Urothelium cell line (cell line): ENCODE measurements around the gene SLC9A3.
"Not testable (repeated sequence)": the region's sequence is repeated elsewhere in the genome, so short reads cannot be mapped to it uniquely, and the experiment has no call there.

Experiments
- DNase-seq: peaks from one replicate; pipeline ENCODE4 v3.0.0; 2011; ENCODE audit warnings: low spot score, mixed read lengths
- FAIRE-seq: peaks from 2 replicates; lab custom pipeline; 2011; peaks lifted over from hg19 to GRCh38; lab: Jason Lieb, UNC

Gene SLC9A3

DNA sequence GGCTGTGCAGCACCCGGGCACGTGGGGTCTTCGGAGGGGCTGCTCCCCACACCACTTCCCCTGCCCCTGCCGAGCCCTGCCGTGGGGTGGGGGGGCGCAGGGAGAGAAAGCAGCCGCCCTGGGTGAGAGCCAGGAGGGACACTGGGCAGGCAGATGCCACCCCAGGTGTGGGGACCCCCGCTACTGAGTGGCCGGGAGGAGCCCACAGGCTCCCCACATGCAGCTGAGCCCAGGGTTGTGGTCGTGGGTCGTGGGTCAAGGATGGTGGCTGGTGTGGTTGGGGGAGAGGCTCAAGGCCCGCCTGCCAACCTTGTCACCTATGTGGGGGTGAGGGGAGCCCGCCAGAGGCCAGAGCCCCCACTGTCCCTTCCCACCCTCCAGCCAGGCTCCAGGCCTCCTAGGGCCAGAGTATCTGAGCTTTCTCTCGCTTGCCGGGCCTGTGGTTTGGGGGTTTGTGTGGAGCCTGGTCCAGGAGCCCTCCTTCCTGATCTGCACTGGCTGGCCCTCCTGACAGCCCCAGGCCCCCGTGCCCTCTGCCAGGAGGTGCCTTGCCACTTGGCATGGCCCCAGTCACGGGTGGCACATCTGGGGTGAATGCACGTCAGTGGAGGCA, 45.8 kb downstream of the SLC9A3 start:
- DNase-seq (no peak), FAIRE-seq (no peak)

DNA sequence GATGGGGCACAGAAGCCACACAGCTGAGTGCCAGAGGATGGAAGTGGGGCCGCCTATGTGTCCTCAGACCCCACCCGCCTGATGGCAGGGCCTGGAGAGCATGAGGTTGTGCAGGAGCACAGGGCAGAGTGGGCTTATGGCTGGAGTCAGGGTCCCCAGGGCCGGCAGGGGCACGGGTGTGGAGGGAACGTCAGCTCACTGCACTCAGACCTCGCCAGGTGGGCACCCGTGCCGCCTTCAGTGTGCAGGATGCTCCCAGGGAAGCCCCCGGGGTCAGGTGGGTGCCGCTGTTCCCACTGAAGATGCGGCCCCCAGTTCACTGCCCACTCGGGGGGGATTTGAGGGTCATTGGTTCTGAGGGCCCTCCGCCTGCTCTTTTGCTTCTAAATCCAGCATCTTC, 46.4 kb downstream of the SLC9A3 start:
- DNase-seq: no peak
- no peak for FAIRE-seq

DNA sequence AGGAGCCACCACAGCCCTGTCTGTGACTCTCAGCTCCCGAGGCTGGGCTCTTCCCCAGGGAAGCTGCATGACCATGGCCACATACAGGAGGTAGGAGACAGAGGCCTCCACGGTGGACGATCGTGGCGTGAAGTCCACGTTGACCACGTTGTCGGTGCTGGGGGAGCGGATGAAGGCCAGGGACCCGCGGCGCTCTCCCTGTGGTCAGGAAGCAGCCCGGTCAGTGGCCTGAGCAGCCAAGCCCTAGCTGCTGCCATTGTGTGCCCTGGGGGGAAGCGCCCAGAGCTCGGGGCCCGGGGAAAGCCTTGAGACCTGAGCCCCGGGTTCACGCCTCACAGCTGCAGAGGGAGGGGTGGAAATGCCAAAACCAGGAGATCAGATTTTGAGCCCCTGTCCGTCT, 47.0 kb downstream of the SLC9A3 start:
- FAIRE-seq (no peak), DNase-seq (no peak)

DNA sequence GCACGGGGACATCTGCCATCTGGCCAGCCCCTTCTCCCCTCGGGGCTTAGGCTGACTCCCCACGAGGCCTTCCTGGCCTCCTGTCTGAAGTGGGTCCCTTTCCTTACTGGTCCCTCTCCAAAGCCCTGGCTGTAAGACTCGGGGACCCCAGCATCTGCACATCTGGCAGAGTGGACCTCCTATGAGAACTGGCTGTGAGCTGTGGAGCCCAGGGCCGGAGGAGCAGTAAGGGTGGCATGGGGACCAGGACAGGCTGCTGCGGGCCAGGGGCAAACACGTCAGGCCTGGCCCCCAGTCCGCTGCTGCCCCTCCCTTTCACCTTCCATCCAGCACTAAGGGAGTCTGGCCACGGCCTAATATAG, 47.5 kb downstream of the SLC9A3 start:
- DNase-seq: no peak
- FAIRE-seq: no peak

DNA sequence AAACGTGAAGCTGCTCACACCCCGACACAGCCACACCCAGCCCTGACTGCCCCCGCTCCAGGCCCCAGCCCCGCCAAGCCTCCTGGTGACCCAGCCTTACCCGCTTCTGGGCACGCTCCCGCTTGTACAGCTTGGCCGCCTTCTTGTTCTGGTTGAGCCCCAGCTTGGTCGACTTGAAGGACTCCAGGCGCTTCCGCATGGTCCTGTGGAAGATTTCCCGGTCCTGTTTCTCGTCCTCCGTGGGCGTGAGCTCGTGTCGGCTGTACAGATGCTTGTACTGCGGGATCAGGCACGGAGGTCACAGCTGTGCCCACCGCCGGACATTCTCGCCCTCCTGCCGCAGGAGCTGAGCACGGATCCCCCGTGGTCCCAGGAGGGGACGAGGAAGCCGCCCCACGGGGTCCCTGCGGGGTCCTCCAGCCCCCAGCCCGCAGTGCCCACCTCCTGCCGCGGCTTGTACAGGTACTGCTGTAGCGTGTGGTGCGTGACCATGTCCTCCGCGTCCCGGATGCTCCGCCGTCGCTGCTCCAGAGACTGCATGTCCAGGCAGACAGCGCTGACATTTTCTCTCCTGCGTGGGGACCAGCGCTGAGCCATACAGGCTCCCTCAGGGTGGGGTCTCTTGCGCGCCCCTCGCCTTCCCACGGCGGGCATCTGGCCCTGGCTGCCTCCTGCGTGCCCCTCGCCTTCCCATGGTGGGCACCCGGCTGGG, 48.0 kb downstream of the SLC9A3 start:
- no peak for FAIRE-seq
- DNase-seq: no peak

DNA sequence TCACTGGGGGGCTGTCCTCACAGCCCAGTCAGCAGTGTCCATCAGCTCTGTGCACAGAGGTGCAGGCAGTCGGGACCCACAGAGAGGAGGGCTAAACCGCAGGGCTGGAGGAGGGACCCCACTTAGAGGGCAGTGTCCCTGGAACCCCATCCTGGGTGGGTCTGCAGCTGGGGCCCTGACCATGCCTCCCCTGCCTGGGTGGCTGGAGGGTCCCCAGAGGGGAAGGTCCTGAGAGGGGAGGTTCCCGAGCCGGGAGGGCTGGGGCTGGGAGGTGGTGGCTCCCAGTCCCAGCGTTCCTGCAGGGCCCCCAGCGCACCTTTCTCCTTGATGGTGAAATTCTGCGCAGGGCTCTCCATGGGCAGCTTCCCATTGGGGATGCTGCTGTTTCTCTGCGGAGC, 48.5 kb downstream of the SLC9A3 start:
- DNase-seq: no peak
- FAIRE-seq: no peak

DNA sequence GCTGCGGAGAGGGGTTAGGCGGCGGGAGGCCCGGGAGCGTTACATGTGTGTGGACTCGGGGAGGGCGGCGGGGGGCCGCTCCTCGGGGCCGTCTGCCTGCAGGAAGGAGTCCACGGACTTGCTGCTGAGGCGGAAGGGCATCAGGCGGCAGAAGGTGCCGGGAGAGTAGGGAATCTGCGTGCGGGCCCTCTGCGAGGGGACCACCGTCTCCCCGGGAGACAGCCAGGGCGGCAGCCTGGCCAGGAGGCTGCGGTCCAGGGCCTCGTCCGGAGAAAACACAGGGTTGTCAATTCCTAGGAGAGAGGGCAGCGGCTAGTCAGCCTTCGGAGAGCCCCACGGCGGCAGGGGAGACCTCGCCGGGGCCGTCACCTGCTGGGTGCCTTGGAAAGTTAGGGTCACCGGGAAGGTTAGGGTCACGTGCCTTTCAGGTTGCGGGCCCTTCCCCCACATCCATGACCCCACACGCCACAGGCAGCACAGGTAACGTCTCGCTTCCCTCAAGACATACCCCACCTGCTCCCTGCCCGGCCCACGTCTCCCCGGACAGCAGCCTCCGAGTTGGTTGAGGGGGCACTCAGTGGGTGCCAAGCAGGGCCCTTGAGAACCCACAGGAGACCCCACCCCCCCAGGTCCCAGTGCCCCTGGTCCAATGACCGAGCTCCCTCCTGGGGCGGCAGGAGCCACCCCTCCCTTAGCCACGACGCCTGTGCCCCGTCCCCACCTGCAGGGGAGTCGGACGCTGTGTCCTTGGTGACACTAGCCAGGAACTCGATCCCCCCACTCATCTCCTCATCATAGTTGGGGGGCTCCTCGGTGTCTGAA, 49.2 kb downstream of the SLC9A3 start:
- peak; percentile 71 for FAIRE-seq
- no peak for DNase-seq

DNA sequence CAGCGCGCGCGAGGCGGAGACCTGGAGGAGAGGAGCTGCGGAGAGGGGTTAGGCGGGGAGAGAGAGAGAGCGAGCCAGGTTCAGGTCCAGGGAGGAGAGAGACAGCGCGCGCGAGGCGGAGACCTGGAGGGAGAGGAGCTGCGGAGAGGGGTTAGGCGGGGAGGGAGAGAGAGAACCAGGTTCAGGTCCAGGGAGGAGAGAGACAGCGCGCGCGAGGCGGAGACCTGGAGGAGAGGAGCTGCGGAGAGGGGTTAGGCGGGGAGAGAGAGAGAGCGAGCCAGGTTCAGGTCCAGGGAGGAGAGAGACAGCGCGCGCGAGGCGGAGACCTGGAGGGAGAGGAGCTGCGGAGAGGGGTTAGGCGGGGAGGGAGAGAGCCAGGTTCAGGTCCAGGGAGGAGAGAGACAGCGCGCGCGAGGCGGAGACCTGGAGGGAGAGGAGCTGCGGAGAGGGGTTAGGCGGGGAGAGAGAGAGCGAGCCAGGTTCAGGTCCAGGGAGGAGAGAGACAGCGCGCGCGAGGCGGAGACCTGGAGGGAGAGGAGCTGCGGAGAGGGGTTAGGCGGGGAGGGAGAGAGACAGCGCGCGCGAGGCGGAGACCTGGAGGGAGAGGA, 49.9 kb downstream of the SLC9A3 start:
- FAIRE-seq, DNase-seq: not testable (repeated sequence)

DNA sequence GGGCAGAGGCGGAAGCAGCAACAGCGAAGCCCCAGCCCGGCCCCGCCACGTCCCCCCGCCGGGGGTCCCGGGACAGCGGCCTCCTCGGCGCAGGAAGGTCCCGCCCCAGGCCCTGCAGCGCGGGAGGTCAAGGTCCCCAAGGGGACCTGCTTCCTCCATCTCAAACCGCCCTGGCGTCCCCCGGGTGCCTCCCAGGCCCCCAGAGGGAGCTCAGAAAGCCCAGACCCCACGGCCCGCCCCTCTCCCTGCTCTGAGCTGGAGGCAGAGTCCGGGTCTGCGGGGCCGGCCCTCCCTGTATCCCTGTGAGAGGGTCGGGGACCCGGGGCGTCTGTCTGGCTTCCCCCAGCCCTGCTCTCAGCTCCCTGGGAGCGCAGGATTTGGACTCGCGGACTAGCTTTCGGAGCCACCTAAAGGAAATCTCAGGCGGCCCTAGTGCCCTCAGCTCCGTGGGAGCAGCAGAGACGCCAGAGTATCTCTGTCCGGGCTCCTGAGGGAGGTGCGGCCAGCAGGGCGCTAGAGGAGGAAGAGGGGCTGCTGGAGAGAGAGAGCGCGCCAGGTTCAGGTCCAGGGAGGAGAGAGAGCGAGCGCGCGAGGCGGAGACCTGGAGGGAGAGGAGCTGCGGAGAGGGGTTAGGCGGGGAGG, 50.6 kb downstream of the SLC9A3 start:
- DNase-seq (peak; percentile 71), FAIRE-seq (no peak)

DNA sequence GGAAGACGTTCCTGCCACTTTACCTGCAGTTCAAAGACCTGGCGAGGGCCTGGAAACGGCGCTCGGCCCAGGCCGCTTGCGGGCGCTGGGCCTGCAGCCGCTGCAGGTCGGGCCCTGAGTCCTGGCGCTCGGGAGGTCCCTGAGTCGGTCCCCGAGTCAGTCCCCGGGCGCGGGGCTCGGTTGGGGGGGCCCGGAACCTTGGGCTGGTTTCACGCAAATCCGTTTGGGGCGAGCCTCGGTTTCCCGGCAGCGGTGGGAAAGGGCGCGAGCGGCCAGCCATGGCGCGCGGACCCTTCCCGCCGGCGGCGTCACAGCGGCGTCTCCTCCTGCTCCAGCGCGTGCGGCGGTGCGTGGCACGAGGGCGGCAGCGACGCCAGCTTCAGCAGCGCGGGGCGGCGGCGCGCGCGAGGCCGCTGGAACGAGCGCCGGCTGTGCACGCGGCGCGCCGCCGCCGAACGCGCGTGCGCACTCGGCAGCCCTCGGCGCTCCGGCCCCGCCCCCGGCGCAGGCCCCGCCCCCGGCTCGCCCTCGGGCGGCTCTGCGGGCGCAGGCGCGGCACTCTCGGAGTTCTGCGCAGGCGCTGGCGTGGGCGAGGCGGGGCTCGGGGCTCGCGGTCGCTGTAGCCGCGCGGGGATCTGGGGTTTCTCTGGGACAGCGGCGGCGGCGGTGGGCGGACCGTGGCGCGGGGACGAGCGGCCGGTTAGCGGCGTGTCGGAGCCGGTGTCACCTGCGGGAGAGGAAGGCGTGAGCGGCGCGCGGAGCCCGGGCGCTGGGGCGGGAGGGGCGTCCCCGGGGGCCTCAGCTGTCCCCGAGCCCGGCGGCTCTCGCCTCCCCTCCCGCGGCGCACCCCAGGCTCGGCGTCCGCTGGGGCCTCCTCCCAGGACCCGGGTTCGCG, 51.3 kb downstream of the SLC9A3 start:
- peak; percentile 100 for DNase-seq
- FAIRE-seq: peak; percentile 94

DNA sequence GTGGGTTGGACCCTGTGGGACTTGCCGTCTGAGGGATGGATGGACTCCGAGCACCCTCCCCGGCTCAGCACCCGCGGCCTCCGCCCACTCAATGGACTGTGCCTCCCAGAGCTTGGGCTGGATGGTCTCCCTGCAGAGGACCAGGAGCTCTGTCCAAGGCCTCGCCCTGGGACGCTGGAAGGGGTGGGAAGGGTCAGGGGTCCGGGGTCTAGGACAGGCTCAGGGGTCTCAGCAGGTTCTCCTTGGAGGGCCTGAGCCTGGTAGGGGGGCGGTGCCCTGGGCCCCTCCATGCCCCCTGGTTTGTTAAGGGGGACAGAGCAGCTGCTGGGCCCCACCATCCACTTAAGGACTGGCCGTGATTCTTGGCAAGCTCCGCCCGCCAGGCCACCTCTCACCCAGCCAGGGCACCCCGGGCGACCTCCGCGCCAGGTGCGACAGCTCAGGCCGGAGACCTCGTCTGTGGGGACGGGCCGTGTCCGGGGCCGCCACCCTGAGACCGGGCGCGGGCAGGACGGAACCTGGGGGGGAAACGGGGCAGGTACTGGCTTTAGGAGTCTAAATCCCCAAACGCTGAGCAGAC, 52.1 kb downstream of the SLC9A3 start:
- FAIRE-seq (no peak), DNase-seq (no peak)

DNA sequence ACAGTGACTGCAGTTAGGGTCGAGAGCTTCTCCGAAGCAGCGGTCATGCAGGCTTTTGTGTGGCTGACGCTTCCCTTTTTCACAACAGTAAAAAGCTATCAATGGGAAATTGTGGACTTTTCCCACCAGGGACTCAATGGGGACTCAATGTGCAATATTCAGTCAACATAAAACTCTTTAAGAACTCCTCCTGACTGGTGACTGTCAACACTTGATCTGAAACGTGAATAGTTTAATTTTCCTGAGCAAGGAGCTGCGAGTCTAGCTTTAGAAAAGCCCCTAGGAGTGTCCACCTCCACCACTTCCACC, 52.5 kb downstream of the SLC9A3 start:
- no peak for FAIRE-seq
- DNase-seq: no peak

DNA sequence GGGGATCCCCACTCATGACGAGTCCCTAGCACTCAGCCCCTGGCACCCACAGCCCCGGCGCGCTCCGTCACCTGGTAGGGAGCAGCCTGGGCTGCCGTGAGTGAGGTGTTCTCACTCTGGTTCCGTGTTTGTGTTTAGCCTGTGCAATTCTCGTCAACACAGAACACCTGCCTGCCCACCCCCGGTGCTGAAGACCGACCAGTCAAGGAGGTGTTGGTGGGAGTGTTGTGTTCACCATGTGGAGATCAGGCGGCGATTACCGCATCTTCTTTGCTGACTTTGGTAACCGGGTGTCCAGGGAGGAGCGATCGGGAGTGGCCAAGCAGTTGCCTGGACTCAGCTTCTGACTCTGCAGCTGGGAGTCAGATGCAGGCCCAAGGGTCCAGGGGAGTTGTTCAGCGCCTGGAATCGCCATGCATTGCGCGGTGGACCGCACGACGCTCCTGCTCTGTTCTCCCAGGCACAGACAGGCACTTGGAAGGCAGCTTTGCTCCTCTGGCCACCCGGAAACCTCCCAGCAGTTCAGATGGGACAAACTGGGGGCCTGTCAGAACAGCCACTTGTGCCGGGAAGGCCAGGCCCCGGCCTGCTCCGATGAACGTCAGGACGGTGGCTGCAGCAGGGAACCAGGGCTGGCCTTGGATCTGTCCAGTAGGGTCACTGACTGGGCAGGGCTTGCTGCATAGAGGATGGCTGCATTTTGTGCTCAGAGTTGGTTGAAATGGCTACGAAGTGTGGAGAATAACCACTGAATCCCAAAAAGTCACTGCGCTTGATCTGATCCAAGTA, 53.1 kb downstream of the SLC9A3 start:
- no peak for DNase-seq
- FAIRE-seq: peak; percentile 58

DNA sequence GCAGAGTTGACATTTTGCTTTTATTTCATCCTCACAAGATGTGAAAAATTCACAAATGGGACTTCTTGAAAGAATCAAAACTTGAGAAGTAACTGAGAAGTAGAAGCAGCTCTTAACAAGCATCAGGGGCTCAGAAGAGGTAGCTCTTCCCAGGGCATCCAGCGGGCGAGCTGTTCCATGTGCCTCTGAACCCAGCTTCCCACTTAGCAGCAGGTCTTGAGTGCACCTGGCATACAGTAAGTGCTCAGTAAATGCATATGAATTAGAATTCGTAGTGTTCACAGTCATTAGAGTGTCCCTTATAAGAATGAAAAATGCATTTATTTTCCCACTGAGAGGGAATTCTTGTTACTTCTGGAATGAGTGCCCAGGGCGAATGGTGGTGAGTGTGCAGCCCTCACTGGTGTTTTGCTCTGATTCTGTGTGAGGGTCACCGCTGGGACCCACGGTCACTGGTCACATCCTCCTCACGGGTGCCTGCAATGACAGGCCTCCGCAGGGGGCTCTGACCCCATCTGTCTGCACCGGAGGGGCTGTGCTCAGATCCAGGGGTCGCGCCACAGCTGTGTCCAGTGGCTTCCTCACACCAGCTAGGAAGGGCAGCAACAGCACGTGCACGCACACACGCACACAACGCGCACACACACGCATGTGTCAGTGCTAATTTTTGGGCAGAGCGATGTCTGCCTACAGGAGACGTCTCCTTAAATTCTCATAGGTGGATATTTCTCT, 54.3 kb downstream of the SLC9A3 start:
- DNase-seq (no peak), FAIRE-seq (no peak)

DNA sequence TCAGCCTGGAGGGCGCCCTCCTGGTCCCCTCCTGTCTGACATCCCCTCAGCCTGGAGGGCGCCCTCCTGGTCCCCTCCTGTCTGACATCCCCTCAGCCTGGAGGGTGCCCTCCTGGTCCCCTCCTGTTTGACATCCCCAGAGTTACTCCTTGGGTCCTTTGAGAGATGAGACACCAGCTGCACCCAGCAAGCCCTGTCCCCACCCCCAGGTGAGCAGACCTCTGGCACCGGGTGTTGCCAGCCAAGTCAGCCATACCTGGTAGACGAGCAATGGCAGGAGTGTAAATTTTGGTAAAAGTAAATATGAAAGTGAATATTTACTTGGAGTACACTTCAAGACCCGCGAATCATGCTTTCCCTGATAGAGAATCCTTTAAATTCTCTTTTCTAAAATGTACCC, 55.8 kb downstream of the SLC9A3 start:
- no peak for FAIRE-seq
- DNase-seq: no peak

DNA sequence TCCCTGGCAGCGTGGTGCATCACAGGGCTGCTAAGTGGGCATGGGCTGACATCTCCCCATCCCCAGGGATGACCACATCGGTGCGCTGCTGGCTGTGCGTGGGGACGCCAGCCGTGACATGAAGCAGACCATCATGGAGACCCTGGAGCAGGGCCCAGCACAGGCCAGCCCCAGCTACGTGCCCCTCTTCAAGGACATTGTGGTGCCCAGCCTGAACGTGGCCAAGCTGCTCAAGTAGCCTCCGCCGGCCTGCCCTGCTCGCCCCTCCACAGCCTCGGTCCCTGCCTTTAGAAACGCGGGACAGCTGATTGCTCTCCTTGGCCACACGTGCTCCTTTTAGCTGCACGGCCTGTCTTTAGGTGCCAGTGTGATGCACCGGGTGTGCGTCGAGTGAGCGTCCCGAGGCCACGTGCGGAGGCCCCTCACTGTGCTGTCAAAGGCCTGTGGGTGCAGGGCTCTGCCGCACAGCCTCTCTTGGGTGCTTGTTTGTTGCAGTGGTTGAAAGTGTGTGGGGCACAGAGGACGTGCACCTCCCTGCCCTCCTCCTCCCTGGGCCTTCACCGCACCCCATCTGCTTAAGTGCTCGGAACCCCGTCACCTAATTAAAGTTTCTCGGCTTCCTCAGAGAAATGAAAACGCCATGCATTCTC, 57.5 kb downstream of the SLC9A3 start:
- FAIRE-seq: no peak
- no peak for DNase-seq

DNA sequence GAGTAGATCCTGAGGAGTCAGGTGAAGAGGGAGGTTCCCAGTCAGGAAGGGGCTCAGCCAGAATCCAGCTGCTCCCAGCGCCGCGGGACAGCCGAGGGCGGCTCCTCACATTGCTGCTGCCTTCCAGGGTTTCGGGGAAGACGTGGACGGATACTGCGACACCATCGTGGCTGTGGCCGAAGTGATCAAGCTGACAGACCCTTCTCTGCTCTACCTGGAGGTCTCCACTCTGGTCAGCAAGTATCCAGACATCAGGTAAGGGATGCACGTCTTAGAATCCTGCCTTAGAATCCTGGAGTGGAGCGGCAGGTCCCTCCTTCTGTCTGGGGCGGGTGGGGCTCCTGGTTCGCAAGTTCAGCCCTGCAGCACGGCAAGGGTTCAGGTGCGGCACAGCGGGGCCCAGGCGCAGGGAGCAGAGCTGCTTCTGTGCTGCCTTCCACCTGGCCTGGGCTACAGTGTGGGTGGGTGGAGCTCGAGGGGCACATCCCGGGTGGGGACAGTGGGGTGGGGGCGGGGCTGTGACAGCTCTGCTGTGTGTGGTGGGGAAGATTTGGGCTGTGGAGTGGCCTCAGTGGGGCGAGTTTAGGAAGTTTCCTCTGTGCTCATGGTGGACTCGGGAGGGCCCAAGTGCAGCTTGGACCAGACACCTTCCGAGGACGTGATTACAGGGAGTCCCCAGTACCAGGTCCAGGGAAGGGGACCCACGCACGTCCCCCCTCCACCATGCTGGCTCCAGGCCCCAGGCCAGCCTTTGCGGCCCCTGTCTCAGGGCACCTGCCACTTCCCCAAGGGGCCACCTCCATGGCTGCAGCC, 58.5 kb downstream of the SLC9A3 start:
- DNase-seq (no peak), FAIRE-seq (no peak)
